ENCODE measurements around the gene KCNK17.

KCNK17 gene

GRCh38 chr6:39357998-39358686 lies 43.9 kb upstream of the KCNK17 start:
- no peak overlapping the region for H3K4me3 Mint-ChIP-seq
- TF ChIP-seq CTCF (IDR thresholded peaks at IDR 0.05; ENCODE audit: unreplicated experiment in 3 of 3) = no peak
- H3K9me3 Mint-ChIP-seq = no peaks in the 10 kb centered on the region
- peak overlapping the region in 2 of 3 experiments; percentile 50 to 54 for H3K27ac Mint-ChIP-seq
- peaks cover 13% of the 10 kb centered on the region for H3K4me1 Mint-ChIP-seq
- peaks cover 15% of the 10 kb centered on the region for H3K27me3 Mint-ChIP-seq (ENCODE audit: low read depth)
- H3K36me3 Mint-ChIP-seq (ENCODE audit: low read depth) = no peaks in the 10 kb centered on the region

GRCh38 chr6:39353698-39354315 lies 39.6 kb upstream of the KCNK17 start:
- H3K4me1 Mint-ChIP-seq = peaks cover 11% of the 10 kb centered on the region
- H3K4me3 Mint-ChIP-seq = no peak overlapping the region
- no peak for TF ChIP-seq CTCF (IDR thresholded peaks at IDR 0.05; ENCODE audit: unreplicated experiment in 3 of 3)
- peaks cover 15% of the 10 kb centered on the region for H3K27me3 Mint-ChIP-seq (ENCODE audit: low read depth)
- no peaks in the 10 kb centered on the region for H3K9me3 Mint-ChIP-seq
- no peak overlapping the region for H3K27ac Mint-ChIP-seq
- H3K36me3 Mint-ChIP-seq (ENCODE audit: low read depth) = no peaks in the 10 kb centered on the region

GRCh38 chr6:39350723-39351505 lies 36.7 kb upstream of the KCNK17 start:
- no peak overlapping the region for H3K4me3 Mint-ChIP-seq
- peaks cover 4% of the 10 kb centered on the region for H3K4me1 Mint-ChIP-seq
- no peak for TF ChIP-seq CTCF (IDR thresholded peaks at IDR 0.05; ENCODE audit: unreplicated experiment in 3 of 3)
- no peak overlapping the region for H3K27ac Mint-ChIP-seq
- H3K36me3 Mint-ChIP-seq (ENCODE audit: low read depth) = no peaks in the 10 kb centered on the region
- no peaks in the 10 kb centered on the region for H3K9me3 Mint-ChIP-seq
- peaks cover 13% of the 10 kb centered on the region for H3K27me3 Mint-ChIP-seq (ENCODE audit: low read depth)

GRCh38 chr6:39348740-39349139 lies 34.5 kb upstream of the KCNK17 start:
- peaks cover 17% of the 10 kb centered on the region for H3K27me3 Mint-ChIP-seq (ENCODE audit: low read depth)
- no peaks in the 10 kb centered on the region for H3K9me3 Mint-ChIP-seq
- no peak overlapping the region for H3K27ac Mint-ChIP-seq
- peaks cover 17% of the 10 kb centered on the region for H3K4me1 Mint-ChIP-seq
- no peaks in the 10 kb centered on the region for H3K36me3 Mint-ChIP-seq (ENCODE audit: low read depth)
- no peak overlapping the region for H3K4me3 Mint-ChIP-seq
- no peak for TF ChIP-seq CTCF (IDR thresholded peaks at IDR 0.05; ENCODE audit: unreplicated experiment in 3 of 3)

GRCh38 chr6:39347906-39348585 lies 33.8 kb upstream of the KCNK17 start:
- peaks cover 22% of the 10 kb centered on the region for H3K4me1 Mint-ChIP-seq
- H3K27me3 Mint-ChIP-seq (ENCODE audit: low read depth) = peaks cover 17% of the 10 kb centered on the region
- H3K4me3 Mint-ChIP-seq = no peak overlapping the region
- TF ChIP-seq CTCF (IDR thresholded peaks at IDR 0.05; ENCODE audit: unreplicated experiment in 3 of 3) = peak; percentile 82 to 86 (median 85)
- H3K36me3 Mint-ChIP-seq (ENCODE audit: low read depth) = no peaks in the 10 kb centered on the region
- H3K9me3 Mint-ChIP-seq = no peaks in the 10 kb centered on the region
- peak overlapping the region in 2 of 3 experiments; percentile 6 to 24 for H3K27ac Mint-ChIP-seq

Data from nephron (organoid).